Bronchial epithelial cell (primary cell): ENCODE measurements around the gene ERH. TPM values are rescaled to one million over a fixed set of nuclear protein-coding genes. Genes with fewer than 3 reads are reported as not detected.

Experiments used
- DNase-seq: peaks from one replicate; pipeline ENCODE4 v3.0.0-alpha.2; 2010; ENCODE audit warnings: low read depth
- FAIRE-seq: peaks from 2 replicates; lab custom pipeline; 2011; peaks lifted over from hg19 to GRCh38; lab: Jason Lieb, UNC
- H3K27me3 ChIP-seq: 2 replicates; pipeline ENCODE4 v1.5.1; 2011; ENCODE audit warnings: low read length; ENCODE audit not compliant: control insufficient read depth, insufficient read depth
- H3K36me3 ChIP-seq: 2 replicates; pipeline ENCODE4 v1.5.1; 2011; ENCODE audit warnings: low read length; ENCODE audit not compliant: control insufficient read depth, insufficient read depth
- H3K4me3 ChIP-seq: 2 replicates; pipeline ENCODE4 v1.5.1; 2011; ENCODE audit warnings: mild to moderate bottlenecking, low read depth, low read length, control low read depth
- total RNA-seq: library from RNA; depleted of rRNA; stranded (reverse); fragments of >200 nt; gene quantifications from 2 replicates; pipeline ENCODE4 v1.2.1, GENCODE V29; 2014
- TF ChIP-seq, protein P1 (sequence below): IDR thresholded peaks from 2 replicates; pipeline ENCODE4 v1.5.1; 2011; ENCODE audit warnings: mild to moderate bottlenecking, moderate library complexity, low read length, control low read depth, inconsistent platforms; ENCODE audit not compliant: insufficient read depth, severe bottlenecking

ERH gene
- total RNA-seq, 1 donor from 2014 or later, result 91.6 TPM

DNA sequence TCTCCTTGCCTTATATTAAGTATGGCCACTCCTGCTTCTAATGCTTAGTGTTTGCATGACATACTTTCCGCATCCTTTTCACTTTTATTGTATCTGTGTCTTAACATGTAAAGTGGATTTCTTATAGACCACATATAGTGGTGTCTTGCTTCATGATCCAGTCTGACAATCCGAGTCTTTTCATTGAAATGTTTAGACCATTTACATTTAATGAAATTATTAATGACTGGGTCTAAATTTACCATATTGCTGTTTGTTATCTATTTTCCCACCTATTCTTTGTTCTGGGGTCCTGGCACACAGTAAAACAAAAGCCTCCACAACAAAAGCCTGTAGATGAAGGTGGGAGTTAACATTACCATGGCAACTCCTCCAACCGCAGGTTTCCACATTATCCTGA is 22.9 kb downstream of the ERH start:
- DNase-seq, result no peak
- Histone ChIP-seq H3K36me3 (peaks cover 4% of the 10 kb centered on the region), H3K27me3 (no peaks in the 10 kb centered on the region), H3K4me3 (no peak overlapping the region)
- no peak for FAIRE-seq
- TF ChIP-seq, protein P1, sequence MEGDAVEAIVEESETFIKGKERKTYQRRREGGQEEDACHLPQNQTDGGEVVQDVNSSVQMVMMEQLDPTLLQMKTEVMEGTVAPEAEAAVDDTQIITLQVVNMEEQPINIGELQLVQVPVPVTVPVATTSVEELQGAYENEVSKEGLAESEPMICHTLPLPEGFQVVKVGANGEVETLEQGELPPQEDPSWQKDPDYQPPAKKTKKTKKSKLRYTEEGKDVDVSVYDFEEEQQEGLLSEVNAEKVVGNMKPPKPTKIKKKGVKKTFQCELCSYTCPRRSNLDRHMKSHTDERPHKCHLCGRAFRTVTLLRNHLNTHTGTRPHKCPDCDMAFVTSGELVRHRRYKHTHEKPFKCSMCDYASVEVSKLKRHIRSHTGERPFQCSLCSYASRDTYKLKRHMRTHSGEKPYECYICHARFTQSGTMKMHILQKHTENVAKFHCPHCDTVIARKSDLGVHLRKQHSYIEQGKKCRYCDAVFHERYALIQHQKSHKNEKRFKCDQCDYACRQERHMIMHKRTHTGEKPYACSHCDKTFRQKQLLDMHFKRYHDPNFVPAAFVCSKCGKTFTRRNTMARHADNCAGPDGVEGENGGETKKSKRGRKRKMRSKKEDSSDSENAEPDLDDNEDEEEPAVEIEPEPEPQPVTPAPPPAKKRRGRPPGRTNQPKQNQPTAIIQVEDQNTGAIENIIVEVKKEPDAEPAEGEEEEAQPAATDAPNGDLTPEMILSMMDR, result no peak

DNA sequence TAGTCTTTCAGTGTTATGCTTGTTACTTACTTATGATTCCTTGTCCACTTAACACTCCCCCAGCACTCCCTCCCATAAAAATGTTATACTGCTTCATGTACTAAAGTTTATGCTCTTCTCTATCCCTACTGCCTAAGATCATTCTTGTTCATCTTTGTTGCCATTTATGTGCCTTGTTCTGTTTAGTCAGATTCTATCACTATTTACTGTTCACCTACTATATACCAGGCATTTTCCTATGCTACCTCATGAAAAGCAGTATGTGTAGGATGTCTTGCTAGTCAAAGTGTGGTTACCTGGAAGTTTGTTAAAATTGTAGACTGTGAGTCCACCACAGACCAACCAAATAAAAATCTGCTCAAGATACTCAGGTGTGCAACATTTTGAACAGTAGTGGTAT is 23.9 kb downstream of the ERH start:
- DNase-seq (no peak), FAIRE-seq (no peak)
- TF ChIP-seq, protein P1, result no peak
- Histone ChIP-seq H3K27me3 (no peaks in the 10 kb centered on the region), H3K36me3 (no peaks in the 10 kb centered on the region), H3K4me3 (no peak overlapping the region)

DNA sequence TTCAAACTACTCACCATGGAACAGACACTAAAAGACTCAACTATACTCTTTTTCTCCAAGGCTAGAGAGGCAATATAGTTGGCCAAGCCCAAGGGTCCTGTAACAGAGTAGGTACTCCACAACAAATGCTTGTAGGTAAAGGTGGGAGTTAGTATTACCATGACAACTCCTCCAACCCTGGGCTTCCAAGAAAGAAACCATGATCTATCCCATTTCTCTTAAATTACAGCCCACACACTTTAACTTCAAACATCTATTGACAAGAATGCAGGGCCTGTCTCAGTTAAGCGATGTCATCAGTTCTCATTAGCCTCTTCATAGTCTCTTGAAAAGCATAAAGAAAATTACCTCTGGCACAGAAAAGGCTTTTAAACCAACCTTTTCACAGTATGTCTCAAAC is 25.0 kb downstream of the ERH start:
- TF ChIP-seq, protein P1, result no peak
- Histone ChIP-seq H3K36me3 (no peaks in the 10 kb centered on the region), H3K27me3 (no peaks in the 10 kb centered on the region), H3K4me3 (no peak overlapping the region)
- DNase-seq (no peak), FAIRE-seq (no peak)

DNA sequence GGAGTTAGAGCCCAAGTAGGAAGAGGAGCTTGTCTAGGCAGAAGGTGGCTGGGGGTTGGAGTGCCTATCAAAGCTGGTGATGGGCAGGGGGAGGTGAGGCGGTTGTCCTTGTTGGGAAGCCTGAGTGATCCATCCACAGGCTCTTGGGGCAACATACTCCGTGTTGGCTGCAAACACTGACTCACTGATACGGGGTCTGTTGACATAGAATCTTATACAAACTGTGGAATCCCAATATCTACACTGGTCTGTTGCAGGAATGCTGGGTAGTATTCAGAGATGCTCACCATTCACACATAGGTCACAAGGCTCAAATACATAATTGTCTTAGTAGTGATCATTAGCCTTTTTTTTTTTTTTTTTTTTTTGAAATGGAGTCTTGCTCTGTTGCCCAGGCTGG is 26.0 kb downstream of the ERH start:
- Histone ChIP-seq H3K27me3 (no peaks in the 10 kb centered on the region), H3K36me3 (no peaks in the 10 kb centered on the region), H3K4me3 (no peak overlapping the region)
- DNase-seq (no peak), FAIRE-seq (no peak)
- TF ChIP-seq, protein P1, result no peak

DNA sequence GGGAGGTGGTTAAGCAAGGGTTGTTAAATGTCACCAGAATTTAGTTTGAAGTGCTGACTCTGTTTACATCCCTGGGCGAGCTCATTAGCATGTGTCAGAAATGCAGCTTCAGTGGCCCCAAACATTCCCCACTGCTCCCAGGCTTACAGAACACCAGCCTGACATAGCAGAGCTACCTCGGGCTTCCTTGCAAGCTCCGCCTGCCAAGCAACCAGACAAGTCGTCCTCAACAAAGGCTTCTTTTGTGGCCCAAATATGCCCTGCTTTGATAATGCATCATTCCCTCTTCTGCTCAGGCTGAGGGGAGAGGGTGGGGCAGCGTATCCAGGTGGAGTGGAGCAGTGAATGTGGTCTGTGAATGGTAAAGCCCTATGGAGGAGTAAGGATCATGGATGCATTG is 28.0 kb downstream of the ERH start:
- Histone ChIP-seq H3K4me3 (no peak overlapping the region), H3K27me3 (no peaks in the 10 kb centered on the region), H3K36me3 (no peaks in the 10 kb centered on the region)
- DNase-seq (no peak), FAIRE-seq (no peak)
- TF ChIP-seq, protein P1, result no peak

DNA sequence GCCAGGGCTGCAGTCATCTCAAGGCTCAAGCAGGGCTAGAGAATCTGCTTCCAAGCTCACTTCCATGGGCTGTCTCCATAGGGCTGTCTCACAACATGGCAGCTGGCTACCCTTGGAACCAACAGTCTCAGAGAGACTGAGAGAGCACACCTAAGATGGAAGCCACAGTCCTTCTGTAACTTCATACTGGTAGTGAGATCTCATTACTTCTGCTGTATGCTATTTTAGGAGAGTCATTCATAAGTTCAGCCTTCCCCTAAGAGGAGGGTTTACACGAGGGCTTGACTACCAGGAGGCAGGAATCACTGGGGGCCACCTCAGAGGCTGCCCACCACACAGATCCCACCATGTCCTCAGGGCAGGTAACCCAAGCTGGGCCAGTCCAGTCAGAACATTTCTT is 29.7 kb downstream of the ERH start:
- Histone ChIP-seq H3K36me3 (no peaks in the 10 kb centered on the region), H3K27me3 (no peaks in the 10 kb centered on the region), H3K4me3 (no peak overlapping the region)
- TF ChIP-seq, protein P1, result no peak
- DNase-seq, result no peak
- FAIRE-seq, result no peak
